ENCODE data around the gene OTUD5. TPM values are rescaled to one million over a fixed set of nuclear protein-coding genes. Genes with fewer than 3 reads are reported as not detected.

OTUD5 gene
- total and polyA plus RNA-seq, 7 donors: 17.5 to 38.7 (median 28.3) TPM

DNA sequence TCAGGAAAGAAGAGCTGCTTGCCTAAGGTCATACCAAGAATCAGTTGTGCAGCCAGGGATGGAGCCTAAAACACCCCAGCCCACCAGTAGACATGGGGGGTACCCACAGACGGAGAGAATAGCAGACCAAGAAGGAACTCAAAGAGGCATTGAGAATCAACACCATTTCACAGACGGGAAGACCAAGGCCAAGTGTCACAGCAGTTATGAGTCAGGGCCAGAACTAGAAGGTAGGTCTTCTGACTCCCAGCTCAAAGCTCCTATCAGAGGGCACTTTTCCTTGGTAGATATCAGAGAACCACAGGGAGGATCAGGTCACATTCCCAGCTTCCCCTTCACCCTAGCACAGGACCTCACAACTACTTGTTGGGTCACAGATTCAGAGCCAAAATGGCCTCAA, 14.5 kb downstream of the OTUD5 start:
- intact Hi-C loops (cut with DNase I): no loop called here
- ATAC-seq (no peak), DNase-seq (no peak)
- 66 to 89% (median 78%) methylated on average over 2 of the region's 2 CpGs for WGBS, 3 donors
- Histone ChIP-seq H3K4me3 (no peak overlapping the region), H3K9me3 (no peaks in the 10 kb centered on the region), H3K27ac (no peak overlapping the region), H3K36me3 (ENCODE audit: insufficient read depth in 1 of 2, low read depth in 1 of 2) (peaks cover 4 to 18% of the 10 kb centered on the region in 2 donors), H3K27me3 (ENCODE audit: insufficient read depth in 3 of 3, low read length in 2 of 3) (no peaks in the 10 kb centered on the region), H3K4me1 (peaks cover 6% of the 10 kb centered on the region)
- TF ChIP-seq, protein P1, sequence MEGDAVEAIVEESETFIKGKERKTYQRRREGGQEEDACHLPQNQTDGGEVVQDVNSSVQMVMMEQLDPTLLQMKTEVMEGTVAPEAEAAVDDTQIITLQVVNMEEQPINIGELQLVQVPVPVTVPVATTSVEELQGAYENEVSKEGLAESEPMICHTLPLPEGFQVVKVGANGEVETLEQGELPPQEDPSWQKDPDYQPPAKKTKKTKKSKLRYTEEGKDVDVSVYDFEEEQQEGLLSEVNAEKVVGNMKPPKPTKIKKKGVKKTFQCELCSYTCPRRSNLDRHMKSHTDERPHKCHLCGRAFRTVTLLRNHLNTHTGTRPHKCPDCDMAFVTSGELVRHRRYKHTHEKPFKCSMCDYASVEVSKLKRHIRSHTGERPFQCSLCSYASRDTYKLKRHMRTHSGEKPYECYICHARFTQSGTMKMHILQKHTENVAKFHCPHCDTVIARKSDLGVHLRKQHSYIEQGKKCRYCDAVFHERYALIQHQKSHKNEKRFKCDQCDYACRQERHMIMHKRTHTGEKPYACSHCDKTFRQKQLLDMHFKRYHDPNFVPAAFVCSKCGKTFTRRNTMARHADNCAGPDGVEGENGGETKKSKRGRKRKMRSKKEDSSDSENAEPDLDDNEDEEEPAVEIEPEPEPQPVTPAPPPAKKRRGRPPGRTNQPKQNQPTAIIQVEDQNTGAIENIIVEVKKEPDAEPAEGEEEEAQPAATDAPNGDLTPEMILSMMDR (IDR thresholded peaks at IDR 0.05): no peak

DNA sequence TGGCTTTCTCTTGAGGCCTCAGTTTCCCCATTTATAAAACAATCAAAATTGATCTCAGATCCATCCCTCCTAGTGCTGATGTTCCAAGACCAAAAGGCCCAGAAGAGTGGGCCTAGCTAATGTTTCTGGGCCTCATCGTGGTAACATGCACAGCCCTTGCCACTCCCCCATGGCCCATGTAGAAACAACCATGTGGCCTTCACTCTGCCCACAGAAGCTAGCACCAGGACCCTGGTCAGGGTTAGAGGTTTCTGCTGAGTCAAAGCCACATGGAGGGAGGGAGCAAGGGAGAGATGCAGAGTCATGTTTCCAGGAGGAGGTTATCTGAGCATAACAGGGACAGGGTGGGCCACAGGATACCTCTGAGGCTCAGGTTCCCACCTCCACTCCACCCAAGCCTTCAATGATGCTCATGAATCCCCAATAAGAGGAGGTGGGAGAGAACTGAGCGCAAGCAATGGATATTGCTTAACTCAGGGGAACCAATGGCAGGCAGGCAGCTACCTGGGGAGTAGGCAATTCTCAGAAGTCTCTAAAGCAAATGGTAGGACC, 16.9 kb downstream of the OTUD5 start:
- WGBS, 3 donors: 68 to 86% (median 86%) methylated on average over 2 of the region's 2 CpGs
- intact Hi-C loops (cut with DNase I): no loop called here
- Histone ChIP-seq H3K36me3 (ENCODE audit: insufficient read depth in 1 of 2, low read depth in 1 of 2) (peaks cover 4 to 18% of the 10 kb centered on the region in 2 donors), H3K4me1 (peaks cover 6% of the 10 kb centered on the region), H3K27me3 (ENCODE audit: insufficient read depth in 3 of 3, low read length in 2 of 3) (no peaks in the 10 kb centered on the region), H3K27ac (no peak overlapping the region), H3K4me3 (no peak overlapping the region), H3K9me3 (no peaks in the 10 kb centered on the region)
- ATAC-seq (no peak), DNase-seq (no peak)
- TF ChIP-seq, protein P1 (IDR thresholded peaks at IDR 0.05): no peak

DNA sequence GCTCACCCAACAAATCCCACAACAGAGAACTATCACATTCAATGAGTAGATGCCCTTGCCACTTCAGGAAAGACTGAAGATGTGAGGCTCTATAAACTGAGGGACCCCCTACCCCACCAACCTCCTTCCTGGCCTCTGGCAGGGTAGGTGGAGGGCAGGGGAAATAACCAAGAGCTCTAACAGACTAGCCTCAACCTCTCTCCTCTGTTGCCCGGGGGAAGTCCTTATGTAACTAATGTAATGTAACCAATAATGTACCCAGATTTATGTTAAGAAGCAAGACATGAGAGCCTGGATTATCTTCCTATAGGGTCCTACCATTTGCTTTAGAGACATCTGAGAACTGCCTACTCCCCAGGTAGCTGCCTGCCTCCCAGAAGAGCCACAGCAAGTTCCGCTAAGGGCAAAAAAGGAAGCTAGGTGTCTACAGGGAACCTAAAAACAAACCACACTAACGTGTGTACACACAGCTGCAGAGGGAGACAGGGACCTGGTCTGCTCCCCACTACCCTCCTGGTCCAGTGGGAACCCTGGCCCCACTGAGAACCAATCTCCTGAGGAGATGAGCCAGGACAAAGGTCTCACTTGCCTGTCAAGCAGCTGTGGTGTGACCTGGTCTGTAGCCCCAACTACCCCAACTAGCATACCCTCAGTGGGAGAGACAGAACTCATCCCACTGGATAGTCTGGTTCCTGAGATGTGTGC, 17.7 kb downstream of the OTUD5 start:
- TF ChIP-seq, protein P1 (IDR thresholded peaks at IDR 0.05): no peak
- WGBS, 3 donors: 67 to 73% (median 72%) methylated on average over 3 of the region's 3 CpGs
- Histone ChIP-seq H3K27ac (no peak overlapping the region), H3K4me1 (peaks cover 6% of the 10 kb centered on the region), H3K4me3 (no peak overlapping the region), H3K9me3 (no peaks in the 10 kb centered on the region), H3K36me3 (ENCODE audit: insufficient read depth in 1 of 2, low read depth in 1 of 2) (peaks cover 4 to 23% of the 10 kb centered on the region in 2 donors), H3K27me3 (ENCODE audit: insufficient read depth in 3 of 3, low read length in 2 of 3) (no peaks in the 10 kb centered on the region)
- no peak for ATAC-seq
- no peak for DNase-seq
- intact Hi-C loops (cut with DNase I): no loop called here

DNA sequence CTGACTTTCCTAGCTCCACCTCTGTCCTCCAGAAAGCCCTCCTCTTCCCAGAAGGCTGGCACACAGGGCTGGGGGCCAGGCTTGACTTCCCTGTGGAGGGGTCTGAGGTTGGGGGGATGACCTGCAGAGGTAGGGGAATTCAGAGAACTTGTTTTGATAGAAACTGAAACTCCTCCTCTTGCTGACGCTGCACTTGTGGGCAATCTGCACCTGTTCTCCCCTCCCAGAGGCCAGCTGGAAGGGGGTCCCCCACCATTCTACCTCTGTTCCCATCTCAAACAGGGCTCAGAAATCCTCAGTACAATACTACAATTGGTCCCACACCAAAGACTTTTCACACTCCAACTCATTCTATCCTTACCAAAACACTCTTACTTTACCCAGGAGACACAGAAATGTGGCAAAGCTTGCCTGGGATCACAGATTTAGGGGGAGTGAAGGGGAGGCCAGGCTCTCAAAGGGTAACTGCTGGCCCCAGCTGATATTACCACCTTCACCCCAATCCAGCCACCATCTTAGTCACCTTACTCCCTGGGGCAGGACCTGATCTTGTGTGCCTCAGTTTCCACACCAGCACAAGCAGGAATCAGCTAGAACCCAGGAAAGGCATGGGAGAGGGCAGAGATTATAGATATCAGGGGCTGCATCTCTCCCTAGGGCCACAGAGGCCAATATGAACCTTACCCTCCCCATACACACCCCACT, 18.5 kb downstream of the OTUD5 start:
- intact Hi-C loops (cut with DNase I): no loop called here
- Histone ChIP-seq H3K27ac (no peak overlapping the region), H3K27me3 (ENCODE audit: insufficient read depth in 3 of 3, low read length in 2 of 3) (no peaks in the 10 kb centered on the region), H3K9me3 (no peaks in the 10 kb centered on the region), H3K4me1 (peaks cover 6% of the 10 kb centered on the region), H3K4me3 (no peak overlapping the region), H3K36me3 (ENCODE audit: insufficient read depth in 1 of 2, low read depth in 1 of 2) (peaks cover 7 to 28% of the 10 kb centered on the region in 2 donors)
- no peak for DNase-seq
- TF ChIP-seq, protein P1 (IDR thresholded peaks at IDR 0.05): no peak
- WGBS, 3 donors: 31 to 54% methylated on average over 1 of the region's 1 CpG; no CpG with 5 or more reads in 1 of the 3 donors
- ATAC-seq: no peak
